Neural progenitor cell (in vitro differentiated cells): ENCODE results near the gene NSMCE1. TPM values are rescaled to one million over a fixed set of nuclear protein-coding genes. Genes with fewer than 3 reads are reported as not detected.
A peak's percentile ranks its signal among the peaks of the same experiment; 100 is the strongest.

Experiments used
- DNase-seq: peaks from one replicate; pipeline ENCODE4 v3.0.0-alpha.2; 2016; ENCODE audit warnings: low spot score
- H2AFZ ChIP-seq: fragments of 200-600 bp; sonication (generic); replicated peaks from 2 replicates; pipeline ENCODE4 v1.6.1; 2016; ENCODE audit warnings: antibody characterized with exemption
- H3F3A ChIP-seq: fragments of 200-600 bp; sonication (generic); 2 replicates; pipeline ENCODE4 v1.6.1; 2016; ENCODE audit warnings: antibody characterized with exemption, low read depth
- H3K27ac ChIP-seq: fragments of 200-600 bp; sonication (generic); 2 replicates; pipeline ENCODE4 v1.5.1; 2016; ENCODE audit warnings: mild to moderate bottlenecking
- H3K27me3 ChIP-seq: fragments of 200-600 bp; sonication (generic); 2 replicates; pipeline ENCODE4 v1.6.1; 2016; ENCODE audit warnings: mild to moderate bottlenecking, moderate library complexity
- H3K36me3 ChIP-seq: fragments of 200-600 bp; sonication (generic); 2 replicates; pipeline ENCODE4 v1.5.1; 2016
- H3K4me1 ChIP-seq: fragments of 200-600 bp; sonication (generic); 2 replicates; pipeline ENCODE4 v1.6.1; 2016; ENCODE audit warnings: mixed run types
- H3K4me2 ChIP-seq: fragments of 200-600 bp; sonication (generic); 2 replicates; pipeline ENCODE4 v1.6.1; 2016
- H3K4me3 ChIP-seq: fragments of 200-600 bp; sonication (generic); 2 replicates; pipeline ENCODE4 v1.5.1; 2016
- H3K79me2 ChIP-seq: fragments of 200-600 bp; sonication (generic); 2 replicates; pipeline ENCODE4 v1.6.1; 2016; ENCODE audit warnings: low read depth
- H3K9ac ChIP-seq: fragments of 200-600 bp; sonication (generic); 2 replicates; pipeline ENCODE4 v1.6.1; 2016
- H3K9me3 ChIP-seq: fragments of 200-600 bp; sonication (generic); 2 replicates; pipeline ENCODE4 v1.5.1; 2016; ENCODE audit warnings: low read depth
- H4K20me1 ChIP-seq: fragments of 200-600 bp; sonication (generic); 2 replicates; pipeline ENCODE4 v1.6.1; 2016; ENCODE audit warnings: low read depth
- H3K27ac Mint-ChIP-seq: 3 replicates; pipeline ENCODE4 v1.8.0; 2021; ENCODE audit warnings: mixed read lengths
- H3K27me3 Mint-ChIP-seq: 2 replicates; pipeline ENCODE4 v1.8.0; 2022; ENCODE audit warnings: low read depth, mild to moderate bottlenecking, inconsistent platforms, moderate library complexity, mixed read lengths; ENCODE audit not compliant: insufficient read depth
- H3K36me3 Mint-ChIP-seq: 3 replicates; pipeline ENCODE4 v1.8.0; 2021; ENCODE audit warnings: mixed read lengths
- H3K4me1 Mint-ChIP-seq: 3 replicates; pipeline ENCODE4 v1.8.0; 2021; ENCODE audit warnings: mixed read lengths
- H3K4me3 Mint-ChIP-seq: 3 replicates; pipeline ENCODE4 v1.8.0; 2021; ENCODE audit warnings: mild to moderate bottlenecking, moderate library complexity, mixed read lengths
- H3K9me3 Mint-ChIP-seq: 3 replicates; pipeline ENCODE4 v1.8.0; 2020; ENCODE audit warnings: mixed read lengths
- EZH2 ChIP-seq: fragments of 200-600 bp; sonication (generic); IDR thresholded peaks from 2 replicates; pipeline ENCODE4 v1.6.1; 2017; ENCODE audit warnings: antibody characterized with exemption, mild to moderate bottlenecking, moderate library complexity
- EZH2phosphoT487 ChIP-seq: fragments of 200-600 bp; sonication (generic); IDR thresholded peaks from 2 replicates; pipeline ENCODE4 v1.6.1; 2017; ENCODE audit warnings: antibody characterized with exemption
- total RNA-seq: library from RNA; depleted of rRNA; stranded (reverse); fragments of >200 nt; gene quantifications from 2 replicates; pipeline ENCODE4 v1.2.3, GENCODE V29; 2015; ENCODE audit warnings: low replicate concordance
- TF ChIP-seq, protein P1 (sequence below): fragments of 200-600 bp; sonication (generic); IDR thresholded peaks from 2 replicates; pipeline ENCODE4 v1.5.1; 2017; ENCODE audit warnings: antibody characterized with exemption, mild to moderate bottlenecking

The NSMCE1 gene
- total RNA-seq, 1 donor from 2014 or later: 83.4 TPM

DNA sequence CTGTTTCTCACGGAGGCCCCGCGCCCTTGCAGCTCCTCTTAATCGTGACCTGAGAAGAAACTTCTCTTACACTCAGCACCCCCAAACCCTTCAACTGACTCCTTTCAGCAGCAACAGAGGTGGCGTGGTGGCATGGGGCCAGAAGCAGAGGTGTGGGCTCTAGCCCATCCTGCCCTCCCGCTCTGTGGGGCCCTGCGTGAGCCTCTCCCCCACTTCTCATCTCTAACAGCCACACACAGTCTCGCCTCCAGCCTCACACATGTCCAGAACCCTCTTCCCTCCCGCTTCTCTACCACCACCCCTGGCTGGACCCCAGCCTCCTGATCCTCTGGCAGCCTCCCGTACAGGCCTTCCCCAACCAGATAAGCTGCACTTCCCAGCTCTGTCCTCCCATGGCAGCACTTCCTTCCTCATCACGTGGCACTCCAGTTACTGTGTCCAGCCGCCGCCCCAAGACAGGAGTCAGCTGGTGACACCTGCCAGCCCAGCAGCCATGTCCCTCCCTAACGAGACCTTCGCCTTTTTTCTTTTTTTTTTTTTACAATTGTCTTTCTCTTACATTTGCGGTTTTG is 30.5 kb downstream of the NSMCE1 start:
- H2AFZ ChIP-seq: no peak overlapping the region
- H3K9ac ChIP-seq: no peak overlapping the region
- H3K4me1 Mint-ChIP-seq: peaks cover 53% of the 10 kb centered on the region

GRCh38 chr16:27237219-27238015 is 31.2 kb downstream of the NSMCE1 start:
- Histone ChIP-seq H2AFZ (no peak overlapping the region), H3K4me2 (peak overlapping the region; percentile 43)

More for the DNA sequence above, 30.5 kb downstream of the NSMCE1 start:
- Histone ChIP-seq H3K27ac (no peak overlapping the region), H3F3A (peaks cover 7% of the 10 kb centered on the region), H3K9me3 (no peaks in the 10 kb centered on the region), H3K27me3 (no peaks in the 10 kb centered on the region), H3K79me2 (no peaks in the 10 kb centered on the region), H4K20me1 (peaks cover 12% of the 10 kb centered on the region), H3K4me2 (no peak overlapping the region), H3K4me1 (peaks cover 22% of the 10 kb centered on the region), H3K36me3 (no peaks in the 10 kb centered on the region), H3K4me3 (no peak overlapping the region)
- no peaks in the 10 kb centered on the region for H3K9me3 Mint-ChIP-seq
- TF ChIP-seq EZH2phosphoT487: no peak
- TF ChIP-seq, protein P1, sequence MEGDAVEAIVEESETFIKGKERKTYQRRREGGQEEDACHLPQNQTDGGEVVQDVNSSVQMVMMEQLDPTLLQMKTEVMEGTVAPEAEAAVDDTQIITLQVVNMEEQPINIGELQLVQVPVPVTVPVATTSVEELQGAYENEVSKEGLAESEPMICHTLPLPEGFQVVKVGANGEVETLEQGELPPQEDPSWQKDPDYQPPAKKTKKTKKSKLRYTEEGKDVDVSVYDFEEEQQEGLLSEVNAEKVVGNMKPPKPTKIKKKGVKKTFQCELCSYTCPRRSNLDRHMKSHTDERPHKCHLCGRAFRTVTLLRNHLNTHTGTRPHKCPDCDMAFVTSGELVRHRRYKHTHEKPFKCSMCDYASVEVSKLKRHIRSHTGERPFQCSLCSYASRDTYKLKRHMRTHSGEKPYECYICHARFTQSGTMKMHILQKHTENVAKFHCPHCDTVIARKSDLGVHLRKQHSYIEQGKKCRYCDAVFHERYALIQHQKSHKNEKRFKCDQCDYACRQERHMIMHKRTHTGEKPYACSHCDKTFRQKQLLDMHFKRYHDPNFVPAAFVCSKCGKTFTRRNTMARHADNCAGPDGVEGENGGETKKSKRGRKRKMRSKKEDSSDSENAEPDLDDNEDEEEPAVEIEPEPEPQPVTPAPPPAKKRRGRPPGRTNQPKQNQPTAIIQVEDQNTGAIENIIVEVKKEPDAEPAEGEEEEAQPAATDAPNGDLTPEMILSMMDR: no peak
- TF ChIP-seq EZH2: no peak
- H3K27me3 Mint-ChIP-seq: peaks cover 15% of the 10 kb centered on the region
- H3K36me3 Mint-ChIP-seq: no peaks in the 10 kb centered on the region
- H3K4me3 Mint-ChIP-seq: no peak overlapping the region
- peak overlapping the region; percentile 89 for H3K27ac Mint-ChIP-seq
- no peak for DNase-seq

GRCh38 chr16:27236635-27237218 is 31.8 kb downstream of the NSMCE1 start:
- Histone ChIP-seq H2AFZ (no peak overlapping the region), H3K4me1 (peaks cover 14% of the 10 kb centered on the region), H3K4me2 (peak overlapping the region; percentile 43), H3K9me3 (no peaks in the 10 kb centered on the region), H3K27ac (no peak overlapping the region), H4K20me1 (peaks cover 5% of the 10 kb centered on the region), H3K36me3 (no peaks in the 10 kb centered on the region), H3K27me3 (no peaks in the 10 kb centered on the region), H3K4me3 (no peak overlapping the region), H3F3A (peaks cover 7% of the 10 kb centered on the region), H3K79me2 (no peaks in the 10 kb centered on the region), H3K9ac (no peak overlapping the region)
- Mint-ChIP-seq H3K4me3 (peak overlapping the region; percentile 46), H3K27me3 (peaks cover 10% of the 10 kb centered on the region), H3K9me3 (no peaks in the 10 kb centered on the region), H3K27ac (peak overlapping the region; percentile 91), H3K4me1 (peaks cover 39% of the 10 kb centered on the region), H3K36me3 (no peaks in the 10 kb centered on the region)
- DNase-seq: peak; percentile 65
- TF ChIP-seq, protein P1: no peak
- no peak for TF ChIP-seq EZH2phosphoT487
- no peak for TF ChIP-seq EZH2

More at GRCh38 chr16:27237219-27238015, 31.2 kb downstream of the NSMCE1 start:
- H3K9ac ChIP-seq: no peak overlapping the region
- H4K20me1 ChIP-seq: peaks cover 5% of the 10 kb centered on the region
- H3K4me3 Mint-ChIP-seq: peak overlapping the region; percentile 46
- peaks cover 12% of the 10 kb centered on the region for H3K27me3 Mint-ChIP-seq
- no peaks in the 10 kb centered on the region for H3K79me2 ChIP-seq
- TF ChIP-seq, protein P1: no peak
- TF ChIP-seq EZH2 (no peak), EZH2phosphoT487 (no peak)
- no peaks in the 10 kb centered on the region for H3K9me3 ChIP-seq
- no peaks in the 10 kb centered on the region for H3K36me3 Mint-ChIP-seq
- peak; percentile 18 for DNase-seq
- H3K36me3 ChIP-seq: no peaks in the 10 kb centered on the region
- no peak overlapping the region for H3K4me3 ChIP-seq
- no peak overlapping the region for H3K27ac ChIP-seq
- H3K4me1 Mint-ChIP-seq: peaks cover 46% of the 10 kb centered on the region
- peaks cover 16% of the 10 kb centered on the region for H3K4me1 ChIP-seq
- H3K9me3 Mint-ChIP-seq: no peaks in the 10 kb centered on the region
- H3F3A ChIP-seq: peaks cover 7% of the 10 kb centered on the region
- no peaks in the 10 kb centered on the region for H3K27me3 ChIP-seq
- peak overlapping the region; percentile 91 for H3K27ac Mint-ChIP-seq
